GM21786 (cell line): ENCODE measurements around the gene EPHA10.
"Not testable (repeated sequence)": the region's sequence is repeated elsewhere in the genome, so short reads cannot be mapped to it uniquely, and the experiment has no call there.

Experiments used
- ATAC-seq: cut with Tn5 transposase; IDR thresholded peaks from one replicate; pipeline ENCODE4 v1.9.1; 2021; ENCODE audit not compliant: unreplicated experiment

Gene EPHA10

GRCh38 chr1:37771440-37771839 lies 6.5 kb upstream of the EPHA10 start:
- not testable (repeated sequence) for ATAC-seq

- ATAC-seq: no peak
Measured at GRCh38 chr1:37767488-37767887, 2.6 kb upstream of the EPHA10 start.

GRCh38 chr1:37765916-37766664 lies 1.2 kb upstream of the EPHA10 start:
- no peak for ATAC-seq

GRCh38 chr1:37764414-37764825 lies 500 bp downstream of the EPHA10 start:
- no peak for ATAC-seq

- no peak for ATAC-seq
Measured at GRCh38 chr1:37763791-37764413, 1.0 kb downstream of the EPHA10 start.

GRCh38 chr1:37762516-37762915 lies 2.4 kb downstream of the EPHA10 start:
- ATAC-seq: no peak

- ATAC-seq: no peak
Measured at GRCh38 chr1:37761416-37762095, 3.4 kb downstream of the EPHA10 start.

- ATAC-seq: no peak
Measured at GRCh38 chr1:37759451-37759850, 5.5 kb downstream of the EPHA10 start.

GRCh38 chr1:37755951-37756560 lies 8.9 kb downstream of the EPHA10 start:
- no peak for ATAC-seq

GRCh38 chr1:37755290-37755689 lies 9.6 kb downstream of the EPHA10 start:
- ATAC-seq: no peak

GRCh38 chr1:37753473-37754321 lies 11.2 kb downstream of the EPHA10 start:
- ATAC-seq: no peak

- no peak for ATAC-seq
Measured at GRCh38 chr1:37752583-37753471, 12.1 kb downstream of the EPHA10 start.

GRCh38 chr1:37752213-37752582 lies 12.7 kb downstream of the EPHA10 start:
- ATAC-seq: no peak

- no peak for ATAC-seq
Measured at GRCh38 chr1:37748565-37748964, 16.4 kb downstream of the EPHA10 start.

- ATAC-seq: no peak
Measured at GRCh38 chr1:37746806-37747205, 18.1 kb downstream of the EPHA10 start.

- ATAC-seq: no peak
Measured at GRCh38 chr1:37741662-37742061, 23.3 kb downstream of the EPHA10 start.

GRCh38 chr1:37741130-37741529 lies 23.8 kb downstream of the EPHA10 start:
- no peak for ATAC-seq

GRCh38 chr1:37739222-37739621 lies 25.7 kb downstream of the EPHA10 start:
- no peak for ATAC-seq

- not testable (repeated sequence) for ATAC-seq
Measured at GRCh38 chr1:37738619-37739018, 26.3 kb downstream of the EPHA10 start.

- not testable (repeated sequence) for ATAC-seq
Measured at GRCh38 chr1:37737975-37738374, 26.9 kb downstream of the EPHA10 start.
